Left lobe of liver (tissue), 2 donors: ENCODE data around the gene UBQLN4. TPM values are rescaled to one million over a fixed set of nuclear protein-coding genes. Genes with fewer than 3 reads are reported as not detected.
"Not testable (repeated sequence)": the region's sequence is repeated elsewhere in the genome, so short reads cannot be mapped to it uniquely, and the experiment has no call there.

ENCODE experiments used
- ATAC-seq: fragments of 200-7000 bp; cut with Tn5 transposase; one replicate; pipeline ENCODE4 v1.9.1; 2020; ENCODE audit warnings: mild to moderate bottlenecking, moderate library complexity
- DNase-seq: peaks from one replicate; pipeline ENCODE4 v3.0.0-alpha.2; 2020; ENCODE audit warnings: low spot score
- total RNA-seq: library from RNA; stranded (reverse); gene quantifications from one replicate; pipeline ENCODE4 v1.2.1, GENCODE V29; 2021
- donor health status: DM: no; HTN: no; CAD: no; lungs with moderate emphysema.
- donor health status: DM: no; HTN: yes; CAD: no.

The UBQLN4 gene
- total RNA-seq, 1 donor from 2014 or later = 21.2 TPM

GRCh38 chr1:156063997-156064285 is 10.3 kb upstream of the UBQLN4 start:
- no peak for DNase-seq
- no peak for ATAC-seq

DNA sequence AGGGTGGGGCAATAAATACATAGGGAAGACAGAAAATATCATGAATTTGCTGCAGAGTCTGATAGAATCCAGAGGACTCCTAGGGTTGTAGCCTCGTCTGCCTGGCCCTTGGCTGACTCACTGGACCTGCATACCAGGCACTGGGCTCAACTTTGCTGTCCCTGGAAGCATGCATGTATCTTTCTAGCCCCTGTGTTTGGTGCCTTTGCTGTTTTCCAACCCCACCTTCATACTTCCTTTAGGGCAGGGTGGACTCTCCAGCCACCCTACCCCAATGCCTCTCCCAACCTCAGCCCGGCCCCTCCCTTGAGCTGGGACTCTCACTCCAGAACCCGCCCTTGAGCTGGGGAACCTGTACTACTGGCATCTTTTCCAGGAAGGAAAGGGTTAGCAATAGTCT is 8.6 kb upstream of the UBQLN4 start:
- no peak for ATAC-seq
- no peak for DNase-seq

- DNase-seq = no peak
These were observed 7.5 kb upstream of the UBQLN4 start, which contains the start of gene RAB25 for GRCh38 chr1:156060937-156061636. TSS of gene RAB25 (plus strand) at chr1:156061160. CDS start at chr1:156061401, 241 bp downstream.

GRCh38 chr1:156056326-156056849 is 2.8 kb upstream of the UBQLN4 start:
- ATAC-seq = no peak

More at GRCh38 chr1:156060937-156061636, 7.5 kb upstream of the UBQLN4 start, which contains the start of gene RAB25:
- ATAC-seq = no peak

DNA sequence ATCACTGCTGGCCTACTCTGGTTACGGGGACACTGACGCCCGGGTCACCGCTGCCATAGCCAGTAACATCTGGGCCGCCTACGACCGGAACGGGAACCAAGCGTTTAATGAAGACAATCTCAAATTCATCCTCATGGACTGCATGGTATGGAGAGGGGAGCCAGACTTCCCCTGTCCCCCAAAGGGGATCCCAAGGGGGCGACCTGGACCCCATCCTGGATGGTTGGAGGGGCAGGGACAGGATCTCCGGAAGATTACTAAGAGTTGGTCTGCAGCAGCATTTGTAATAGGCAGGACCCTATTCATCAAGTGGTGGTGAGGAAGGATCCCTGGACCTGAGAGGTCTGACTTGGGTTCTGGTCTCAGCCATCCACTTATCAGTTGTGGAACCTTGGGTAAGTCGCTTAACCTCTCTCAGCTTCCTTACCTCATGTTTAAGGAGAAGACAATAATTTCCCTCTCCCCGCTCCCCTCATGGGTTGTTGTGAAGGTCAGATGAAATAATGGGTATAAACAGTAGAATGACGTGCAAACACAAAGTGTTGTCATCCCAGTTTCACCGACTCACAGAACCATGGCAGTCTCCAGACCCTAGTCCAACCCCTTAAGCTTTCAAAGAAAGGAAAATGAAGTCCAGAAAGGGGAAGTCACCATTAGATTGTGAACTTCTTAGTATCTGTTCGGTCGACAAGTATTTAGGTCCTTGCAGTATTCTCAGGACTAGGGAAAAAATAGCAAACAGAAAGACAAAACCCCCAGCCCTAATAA is 1.9 kb upstream of the UBQLN4 start:
- no peak for DNase-seq

More at GRCh38 chr1:156056326-156056849, 2.8 kb upstream of the UBQLN4 start:
- DNase-seq = no peak

DNA sequence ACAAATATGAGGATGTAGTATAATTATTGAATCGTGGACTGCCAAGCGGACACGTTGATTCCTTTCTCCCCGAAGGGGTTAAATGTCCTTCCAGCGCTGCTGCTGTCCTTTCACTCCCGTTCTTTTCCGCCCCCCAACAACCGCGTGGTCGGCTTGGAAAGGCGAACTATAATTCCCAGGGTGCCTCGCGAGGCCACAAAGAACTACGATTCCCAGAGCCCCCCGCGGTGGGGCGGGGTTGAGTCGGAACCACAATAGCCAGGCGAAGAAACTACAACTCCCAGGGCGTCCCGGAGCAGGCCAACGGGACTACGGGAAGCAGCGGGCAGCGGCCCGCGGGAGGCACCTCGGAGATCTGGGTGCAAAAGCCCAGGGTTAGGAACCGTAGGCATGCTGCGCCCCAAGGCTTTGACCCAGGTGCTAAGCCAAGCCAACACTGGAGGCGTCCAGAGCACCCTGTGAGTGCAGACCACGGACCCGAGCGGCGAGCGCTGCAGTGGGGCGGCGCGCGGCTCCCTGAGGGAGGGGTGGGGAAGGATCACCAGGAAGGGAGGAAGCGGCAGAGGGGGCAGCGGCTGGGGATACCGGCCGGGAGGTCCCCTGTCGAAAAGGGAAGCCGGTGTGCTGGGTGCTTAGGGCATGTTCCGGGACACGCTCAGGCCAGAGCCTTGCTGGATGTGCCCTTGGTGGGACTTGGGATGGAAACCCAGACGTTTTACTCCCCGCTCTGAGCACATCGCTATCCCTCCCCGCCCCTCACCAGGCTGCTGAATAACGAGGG is 1.1 kb upstream of the UBQLN4 start, which contains the start of gene LAMTOR2:
LAMTOR2 (plus strand) TSS at position 283 of the 781 bp plus-strand sequence; CDS start at position 391, 108 bp downstream.
- peak; percentile 85 for ATAC-seq
- peak; percentile 99 for DNase-seq

More for the DNA sequence above, 1.9 kb upstream of the UBQLN4 start:
- ATAC-seq = no peak

- peak; percentile 63 for DNase-seq
- ATAC-seq = peak; percentile 12
These were observed 483 bp downstream of the UBQLN4 start for GRCh38 chr1:156052862-156053767.

DNA sequence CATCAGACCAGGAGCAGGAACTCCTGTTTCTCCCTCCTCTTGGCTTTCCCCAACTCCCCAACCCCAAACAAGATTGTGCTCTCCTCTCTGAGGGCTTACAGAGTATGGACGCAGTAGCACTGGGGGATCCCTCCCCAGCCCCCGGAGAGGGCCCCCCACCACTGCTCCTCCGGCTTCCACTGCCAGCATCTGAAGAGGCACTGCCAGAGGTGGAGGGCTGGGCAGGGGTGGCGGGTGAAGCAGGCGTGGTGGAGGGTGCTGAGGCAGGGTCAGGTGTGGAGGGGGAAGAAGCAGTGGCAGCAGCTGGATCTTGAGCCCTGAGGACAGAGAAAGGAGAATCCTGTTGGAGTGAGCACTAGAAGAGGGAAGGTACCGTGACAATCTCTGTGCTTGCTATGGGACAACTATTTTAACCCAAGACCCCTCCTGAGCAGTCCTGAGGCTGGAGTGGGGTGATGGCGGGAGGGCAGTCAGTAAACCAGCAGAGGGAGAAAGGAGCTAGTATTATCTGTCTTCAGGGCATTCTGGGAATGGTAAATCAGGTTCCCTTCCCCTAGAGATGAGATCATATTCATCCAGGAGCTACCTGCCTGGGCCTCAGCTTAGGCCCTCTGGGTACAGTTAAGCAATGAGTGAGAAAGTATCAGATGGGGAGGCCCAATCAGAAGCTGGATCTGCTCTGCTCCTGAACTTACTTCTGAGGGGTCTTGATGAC is 2.4 kb downstream of the UBQLN4 start:
- DNase-seq (no peak), ATAC-seq (no peak)

DNA sequence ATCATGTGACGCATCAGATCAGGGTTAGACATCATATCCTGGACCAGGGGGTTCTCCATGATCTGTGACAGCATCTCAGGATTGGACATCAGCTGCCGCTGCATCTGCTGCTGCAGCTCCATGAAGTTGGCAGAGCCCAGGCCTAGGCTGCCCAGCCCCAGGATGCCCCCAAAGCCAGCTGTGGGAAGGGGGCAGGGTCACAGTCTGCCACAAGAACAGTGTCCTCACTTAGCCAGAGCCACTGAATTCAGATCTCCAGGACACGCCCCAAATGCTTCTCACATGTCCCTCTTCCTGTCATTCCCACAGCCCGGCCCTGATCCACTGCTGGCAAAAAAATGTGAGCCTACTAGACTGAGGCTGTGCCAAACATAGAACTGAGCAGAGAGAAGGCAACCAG is 3.2 kb downstream of the UBQLN4 start:
- DNase-seq (no peak), ATAC-seq (no peak)

DNA sequence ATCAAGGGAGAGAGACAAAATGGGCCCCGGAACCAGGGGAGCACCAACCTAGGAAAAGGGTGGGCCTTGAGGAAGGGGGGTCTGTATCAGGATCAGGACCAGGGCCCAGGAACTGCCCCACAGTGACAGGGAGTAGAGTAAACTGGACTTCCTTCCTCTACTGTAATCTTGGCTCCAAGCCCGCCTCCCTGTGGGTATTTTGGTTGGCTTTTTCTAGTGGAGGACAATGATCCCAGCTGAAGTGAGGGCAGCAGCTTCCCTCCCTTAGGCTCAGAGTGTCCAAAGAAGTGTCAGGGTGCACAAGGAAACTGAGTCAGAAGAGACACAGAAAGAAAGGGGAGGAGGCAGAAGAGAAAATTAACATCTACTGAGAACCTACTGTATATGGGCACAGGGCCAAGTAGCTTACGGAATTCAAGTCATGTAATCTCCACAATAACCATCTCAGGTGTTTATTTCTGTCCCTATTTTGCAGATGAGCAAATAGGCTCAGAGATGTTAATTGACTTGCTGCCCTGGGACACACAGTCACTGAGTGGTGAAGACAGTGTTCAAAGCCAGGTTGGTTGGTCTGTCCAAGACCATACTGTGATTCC is 4.8 kb downstream of the UBQLN4 start:
- DNase-seq = no peak
- ATAC-seq = no peak

DNA sequence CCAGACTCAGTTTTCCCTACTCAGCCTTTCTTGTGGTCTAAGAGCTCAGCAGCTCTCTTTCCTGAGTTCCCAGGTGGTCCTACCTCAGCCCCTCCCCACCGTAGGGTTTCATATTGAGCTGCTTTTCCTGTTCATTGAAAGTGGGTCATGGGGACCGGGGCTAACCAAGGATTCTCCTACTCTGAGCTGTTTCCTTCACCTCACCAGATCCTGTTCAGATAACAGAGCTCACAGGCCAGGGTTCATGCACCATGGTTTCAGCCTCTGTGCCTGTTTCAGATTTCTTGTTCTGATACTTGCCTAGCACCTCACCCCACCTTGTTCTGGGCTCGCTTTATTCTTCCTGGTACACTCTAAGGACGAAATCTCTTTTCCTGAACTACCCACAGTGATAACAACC is 8.5 kb downstream of the UBQLN4 start:
- DNase-seq (no peak), ATAC-seq (no peak)

DNA sequence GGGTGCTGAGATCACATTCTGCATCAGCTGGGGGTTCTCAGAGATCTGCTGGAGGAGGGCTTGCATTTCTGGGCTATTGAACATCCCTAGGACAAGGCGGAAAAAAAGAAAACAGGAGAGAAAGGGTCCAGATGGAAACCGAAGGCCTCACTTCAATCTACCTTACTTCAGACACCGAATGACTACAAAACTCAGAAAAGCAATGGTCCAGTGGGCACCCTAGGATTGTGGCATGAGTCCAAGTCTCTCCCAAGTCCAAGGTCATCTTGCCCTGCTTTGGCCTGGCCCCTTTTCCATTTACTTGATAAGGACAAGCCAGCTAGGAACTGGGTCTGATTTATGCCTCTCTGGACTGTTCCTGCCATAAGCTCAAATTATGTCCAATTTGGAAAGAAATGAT is 10.8 kb downstream of the UBQLN4 start:
- ATAC-seq (no peak), DNase-seq (no peak)

- not testable (repeated sequence) for ATAC-seq, DNase-seq
These were observed 18.6 kb downstream of the UBQLN4 start for GRCh38 chr1:156034991-156035390.

DNA sequence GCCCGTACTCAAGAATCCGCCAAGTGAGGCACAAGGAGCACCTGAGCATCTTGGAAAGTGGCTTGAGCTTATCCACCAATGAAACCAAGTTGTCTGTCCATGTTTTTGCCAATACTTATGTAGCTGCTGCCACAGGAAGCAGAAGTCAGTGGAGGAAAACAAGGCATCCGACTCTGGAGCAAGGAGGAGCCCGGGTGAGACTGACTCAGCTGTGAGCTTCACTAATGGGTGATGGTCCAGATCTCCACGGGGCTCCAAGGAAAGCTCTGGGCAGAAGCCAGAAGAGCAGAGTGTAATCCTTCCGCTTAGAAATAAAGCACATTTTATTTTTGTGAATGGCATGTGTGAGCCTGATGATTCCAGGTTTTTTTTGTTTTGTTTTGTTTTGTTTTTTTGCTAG is 20.6 kb downstream of the UBQLN4 start:
- peak; percentile 26 for ATAC-seq
- DNase-seq = no peak

DNA sequence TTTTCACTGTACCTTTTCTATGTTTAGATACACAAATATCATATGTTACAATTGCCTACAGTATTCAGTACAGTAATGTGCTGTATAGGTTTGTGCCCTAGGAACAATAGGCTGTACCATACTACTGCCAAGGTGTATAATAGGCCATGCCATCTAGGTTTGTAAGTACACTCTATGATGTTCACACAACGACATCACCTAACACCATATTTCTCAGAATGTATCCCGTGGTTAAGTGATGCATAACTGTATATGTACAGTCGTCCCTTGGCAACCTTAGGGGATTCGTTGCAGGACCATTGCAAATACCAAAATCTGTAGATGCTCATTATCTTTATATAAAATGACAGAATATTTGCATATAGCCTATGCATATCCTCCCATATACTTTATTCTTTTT is 27.0 kb downstream of the UBQLN4 start:
- no peak for ATAC-seq
- DNase-seq = no peak

DNA sequence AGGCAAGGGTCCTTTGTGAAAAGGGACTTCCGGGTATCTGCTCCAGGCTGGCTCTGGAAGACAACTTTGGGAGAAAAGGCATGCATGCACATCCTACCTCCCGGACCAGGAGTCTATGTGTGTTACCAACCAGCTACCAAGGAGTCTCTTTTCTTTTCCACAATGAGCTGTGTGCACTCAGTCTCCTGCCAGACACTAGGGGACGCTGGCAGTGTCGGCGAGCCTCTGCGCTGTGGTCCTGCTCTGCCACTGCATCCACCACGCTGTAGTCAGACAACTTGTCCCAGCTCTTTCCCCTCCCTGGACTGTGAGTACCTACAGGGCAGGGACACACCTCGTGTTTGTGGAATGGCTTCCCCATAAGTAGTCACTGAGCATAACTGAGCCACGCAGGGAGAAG is 27.7 kb downstream of the UBQLN4 start:
- DNase-seq = no peak
- ATAC-seq = peak; percentile 69

- ATAC-seq (peak; percentile 24), DNase-seq (no peak)
These were observed 28.8 kb downstream of the UBQLN4 start for GRCh38 chr1:156024801-156025200.

GRCh38 chr1:156021954-156022353 is 31.6 kb downstream of the UBQLN4 start:
- DNase-seq (no peak), ATAC-seq (no peak)

DNA sequence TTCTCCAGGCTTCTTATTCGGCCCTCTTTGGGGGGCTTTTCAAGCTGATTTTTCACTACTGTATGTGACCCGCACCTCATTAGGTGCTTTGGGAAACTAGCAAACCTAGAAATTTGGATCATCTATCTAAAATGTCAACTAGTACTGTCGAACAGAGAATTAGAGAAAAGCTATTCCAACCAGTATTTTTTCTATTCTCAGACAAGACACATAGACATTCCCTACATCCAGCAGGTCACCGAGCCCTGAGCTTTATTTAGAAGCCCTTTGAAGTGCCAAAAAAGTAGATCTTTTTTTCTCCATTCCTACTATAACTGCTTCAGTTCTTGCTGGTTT is 32.5 kb downstream of the UBQLN4 start:
- ATAC-seq (no peak), DNase-seq (no peak)
